K562 (cell line): ENCODE data around the gene RGL2. TPM values are rescaled to one million over a fixed set of nuclear protein-coding genes. Genes with fewer than 3 reads are reported as not detected.

Experiments
- CHD4 ChIP-seq: fragments of 200-600 bp; sonication (generic); IDR thresholded peaks from 3 replicates; pipeline ENCODE4 v1.6.1; 2012; ENCODE audit warnings: low read depth, mild to moderate bottlenecking, mixed read lengths, low read length, inconsistent platforms; ENCODE audit not compliant: insufficient read depth, insufficient replicate concordance, poor library complexity, severe bottlenecking
- COPS2 ChIP-seq: fragments of 450-650 bp; conservative IDR thresholded peaks from 2 replicates; pipeline ENCODE4 v1.6.1; 2016; ENCODE audit warnings: mild to moderate bottlenecking, moderate library complexity
- CXXC5 ChIP-seq: fragments of 250-450 bp; sonication (Bioruptor Pico); IDR thresholded peaks from 2 replicates; pipeline ENCODE4 v1.8.0; 2022; ENCODE audit warnings: inconsistent platforms, mild to moderate bottlenecking, moderate library complexity
- DPF2 ChIP-seq: fragments of 450-650 bp; IDR thresholded peaks from 2 replicates; pipeline ENCODE4 v1.6.1; 2016
- ETV5 ChIP-seq: sonication (generic); formaldehyde crosslinking; IDR thresholded peaks from 2 replicates; pipeline ENCODE4 v1.4.0; 2020; ENCODE audit warnings: low read depth, mild to moderate bottlenecking, missing genetic modification reagents
- HSF4 ChIP-seq: fragments of 250-450 bp; sonication (Bioruptor Pico); IDR thresholded peaks from 2 replicates; pipeline ENCODE4 v2.1.2; 2022; ENCODE audit warnings: mild to moderate bottlenecking, moderate library complexity, borderline replicate concordance
- KLF13 ChIP-seq: fragments of 450-650 bp; IDR thresholded peaks from 2 replicates; pipeline ENCODE4 v1.6.1; 2016; ENCODE audit warnings: missing genetic modification characterization, low read depth, mild to moderate bottlenecking, missing compliant biosample characterization, moderate library complexity, borderline replicate concordance
- RHOXF2B ChIP-seq: fragments of 250-450 bp; sonication (Bioruptor Pico); conservative IDR thresholded peaks from 2 replicates; pipeline ENCODE4 v1.5.1; 2021
- SAFB ChIP-seq: fragments of 200-400 bp; formaldehyde crosslinking; IDR thresholded peaks from 2 replicates; pipeline ENCODE4 v1.6.1; 2017; ENCODE audit warnings: low read depth, low read length, borderline replicate concordance
- SRSF3 ChIP-seq: fragments of 200-400 bp; formaldehyde crosslinking; IDR thresholded peaks from 2 replicates; pipeline ENCODE4 v1.6.1; 2016; ENCODE audit warnings: mild to moderate bottlenecking, low read length, moderate library complexity; ENCODE audit not compliant: insufficient read depth
- SUPT5H ChIP-seq: fragments of 450-650 bp; IDR thresholded peaks from 2 replicates; pipeline ENCODE4 v1.6.1; 2016
- polyA plus RNA-seq, 8 experiments: library from polyadenylated mRNA; depleted of rRNA in 4 of 8; stranded (reverse) in 5 of 8; unstranded in 3 of 8; fragments of >200 nt; fragmentation: Nextera tagmentation in 2 of 8; fragmentation: Illumina TruSeq in 1 of 8; extraction: Ambion mirVana in 2 of 8; extraction: Trizol in 1 of 8; gene quantifications; 2 replicates each; pipeline versions ENCODE4 v1.2.1 to v1.2.3, GENCODE V29; 2011 to 2014; ENCODE audit warnings: inconsistent platforms in 1 of 8, missing spikeins in 1 of 8
- total RNA-seq, 7 experiments: library from RNA; depleted of rRNA in 6 of 7; stranded (reverse); fragments of >200 nt in 6 of 7; fragmentation: Illumina TruSeq in 2 of 7; extraction: Trizol in 2 of 7; gene quantifications; 2 replicates each; pipeline versions ENCODE4 v1.2.1 to v1.2.3, GENCODE V29; 2011 to 2021; ENCODE audit warnings: low replicate concordance in 1 of 7
- TF ChIP-seq, protein P1 (sequence below), 2 experiments: IDR thresholded peaks; 2 replicates each; pipeline ENCODE4 v1.6.1; 2012; ENCODE audit warnings: improper control_type of control experiment in 2 of 2, low read depth in 2 of 2, low read length in 2 of 2, borderline replicate concordance in 1 of 2
- TF ChIP-seq, protein P2 (sequence below): sonication (generic); formaldehyde crosslinking; IDR thresholded peaks from 2 replicates; pipeline ENCODE4 v1.8.0; 2022; ENCODE audit warnings: mild to moderate bottlenecking, missing genetic modification reagents
- TF ChIP-seq, protein P3 (sequence below): sonication (generic); formaldehyde crosslinking; IDR thresholded peaks from 2 replicates; pipeline ENCODE4 v1.8.0; 2022; ENCODE audit warnings: missing genetic modification reagents, mild to moderate bottlenecking, borderline replicate concordance
- TF ChIP-seq, protein P4 (sequence below): fragments of 250-450 bp; sonication (Bioruptor Pico); IDR thresholded peaks from 2 replicates; pipeline ENCODE4 v1.4.0; 2020; ENCODE audit warnings: mild to moderate bottlenecking, moderate library complexity
- TF ChIP-seq, protein P5 (sequence below): fragments of 250-450 bp; sonication (Bioruptor Pico); IDR thresholded peaks from 2 replicates; pipeline ENCODE4 v1.6.1; 2021; ENCODE audit warnings: mild to moderate bottlenecking
- TF ChIP-seq, protein P6 (sequence below): fragments of 450-650 bp; IDR thresholded peaks from 2 replicates; pipeline ENCODE4 v1.6.1; 2016

The RGL2 gene
- total and polyA plus RNA-seq, 9 of the 15 experiments (the other 6 are each of a cell fraction or from before 2014, with no cell fraction given), result 1.8 to 57.1 (median 19.5) TPM

DNA sequence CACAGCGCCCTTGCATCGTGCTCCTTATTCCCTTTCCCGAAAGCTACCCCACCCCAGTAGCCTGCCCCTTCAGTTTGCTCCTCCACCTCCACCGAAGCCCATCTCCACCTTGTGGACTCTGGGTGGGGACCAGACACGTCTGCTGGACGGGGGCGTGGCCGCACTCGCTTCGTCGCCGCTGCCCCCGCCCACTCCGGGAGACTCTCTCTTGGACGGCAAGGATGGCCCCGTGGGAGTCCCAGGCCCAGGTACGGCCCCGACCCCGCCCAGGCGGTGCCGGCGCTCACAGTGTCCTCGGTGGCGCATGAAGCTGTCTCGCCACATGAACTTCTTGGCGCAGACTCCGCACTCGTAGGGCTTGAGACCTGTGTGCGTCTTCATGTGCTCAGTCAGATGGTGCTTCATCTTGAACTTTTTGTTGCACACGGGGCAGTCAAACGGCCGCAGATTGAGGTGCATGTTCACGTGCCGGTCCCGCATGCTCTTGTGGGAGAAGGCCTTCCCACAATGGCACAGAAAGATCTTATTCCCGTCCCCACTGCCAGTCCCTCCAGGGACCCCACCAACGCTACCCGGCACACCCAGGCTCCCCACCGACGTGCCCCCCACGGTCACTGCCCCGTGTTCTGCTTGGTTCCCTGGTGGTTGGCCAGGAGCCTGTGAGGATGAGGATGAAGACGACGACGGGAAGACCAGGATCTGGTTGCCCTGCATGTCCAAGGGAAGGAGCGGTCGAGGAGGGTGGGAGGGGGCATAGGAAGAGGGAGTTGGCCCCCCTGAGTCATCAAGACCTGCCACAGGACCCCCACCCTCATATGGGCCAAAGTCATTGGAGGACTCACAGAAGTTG, 16.4 kb upstream of the RGL2 start (continued):
- TF ChIP-seq RHOXF2B (CRISPR knock-in tag) (no peak), CHD4 (no peak), ETV5 (CRISPR knock-in tag) (0 out of 2 replicates have a peak, but pooled peaks have one; percentile 30), HSF4 (CRISPR knock-in tag) (no peak), DPF2 (no peak), SUPT5H (no peak; the same call in 1 of the 2 replicates), KLF13 (peak; percentile 85), SRSF3 (no peak), COPS2 (no peak), CXXC5 (CRISPR knock-in tag) (peak; percentile 61), SAFB (no peak)
- TF ChIP-seq, protein P1, sequence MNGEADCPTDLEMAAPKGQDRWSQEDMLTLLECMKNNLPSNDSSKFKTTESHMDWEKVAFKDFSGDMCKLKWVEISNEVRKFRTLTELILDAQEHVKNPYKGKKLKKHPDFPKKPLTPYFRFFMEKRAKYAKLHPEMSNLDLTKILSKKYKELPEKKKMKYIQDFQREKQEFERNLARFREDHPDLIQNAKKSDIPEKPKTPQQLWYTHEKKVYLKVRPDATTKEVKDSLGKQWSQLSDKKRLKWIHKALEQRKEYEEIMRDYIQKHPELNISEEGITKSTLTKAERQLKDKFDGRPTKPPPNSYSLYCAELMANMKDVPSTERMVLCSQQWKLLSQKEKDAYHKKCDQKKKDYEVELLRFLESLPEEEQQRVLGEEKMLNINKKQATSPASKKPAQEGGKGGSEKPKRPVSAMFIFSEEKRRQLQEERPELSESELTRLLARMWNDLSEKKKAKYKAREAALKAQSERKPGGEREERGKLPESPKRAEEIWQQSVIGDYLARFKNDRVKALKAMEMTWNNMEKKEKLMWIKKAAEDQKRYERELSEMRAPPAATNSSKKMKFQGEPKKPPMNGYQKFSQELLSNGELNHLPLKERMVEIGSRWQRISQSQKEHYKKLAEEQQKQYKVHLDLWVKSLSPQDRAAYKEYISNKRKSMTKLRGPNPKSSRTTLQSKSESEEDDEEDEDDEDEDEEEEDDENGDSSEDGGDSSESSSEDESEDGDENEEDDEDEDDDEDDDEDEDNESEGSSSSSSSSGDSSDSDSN (IDR thresholded peaks at IDR 0.05; ENCODE audit: borderline replicate concordance in 1 of 2, low read depth in 2 of 2, low read length in 2 of 2), result no peak
- TF ChIP-seq, protein P2, sequence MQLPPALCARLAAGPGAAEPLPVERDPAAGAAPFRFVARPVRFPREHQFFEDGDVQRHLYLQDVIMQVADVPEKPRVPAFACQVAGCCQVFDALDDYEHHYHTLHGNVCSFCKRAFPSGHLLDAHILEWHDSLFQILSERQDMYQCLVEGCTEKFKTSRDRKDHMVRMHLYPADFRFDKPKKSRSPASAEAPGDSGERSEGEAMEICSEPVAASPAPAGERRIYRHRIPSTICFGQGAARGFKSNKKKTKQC (CRISPR knock-in tag), result no peak
- TF ChIP-seq, protein P3, sequence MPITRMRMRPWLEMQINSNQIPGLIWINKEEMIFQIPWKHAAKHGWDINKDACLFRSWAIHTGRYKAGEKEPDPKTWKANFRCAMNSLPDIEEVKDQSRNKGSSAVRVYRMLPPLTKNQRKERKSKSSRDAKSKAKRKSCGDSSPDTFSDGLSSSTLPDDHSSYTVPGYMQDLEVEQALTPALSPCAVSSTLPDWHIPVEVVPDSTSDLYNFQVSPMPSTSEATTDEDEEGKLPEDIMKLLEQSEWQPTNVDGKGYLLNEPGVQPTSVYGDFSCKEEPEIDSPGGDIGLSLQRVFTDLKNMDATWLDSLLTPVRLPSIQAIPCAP (CRISPR knock-in tag), result no peak
- TF ChIP-seq, protein P4, sequence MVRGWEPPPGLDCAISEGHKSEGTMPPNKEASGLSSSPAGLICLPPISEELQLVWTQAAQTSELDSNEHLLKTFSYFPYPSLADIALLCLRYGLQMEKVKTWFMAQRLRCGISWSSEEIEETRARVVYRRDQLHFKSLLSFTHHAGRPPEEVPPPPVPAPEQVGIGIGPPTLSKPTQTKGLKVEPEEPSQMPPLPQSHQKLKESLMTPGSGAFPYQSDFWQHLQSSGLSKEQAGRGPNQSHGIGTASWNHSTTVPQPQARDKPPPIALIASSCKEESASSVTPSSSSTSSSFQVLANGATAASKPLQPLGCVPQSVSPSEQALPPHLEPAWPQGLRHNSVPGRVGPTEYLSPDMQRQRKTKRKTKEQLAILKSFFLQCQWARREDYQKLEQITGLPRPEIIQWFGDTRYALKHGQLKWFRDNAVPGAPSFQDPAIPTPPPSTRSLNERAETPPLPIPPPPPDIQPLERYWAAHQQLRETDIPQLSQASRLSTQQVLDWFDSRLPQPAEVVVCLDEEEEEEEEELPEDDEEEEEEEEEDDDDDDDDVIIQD (CRISPR knock-in tag), result no peak
- TF ChIP-seq, protein P5, sequence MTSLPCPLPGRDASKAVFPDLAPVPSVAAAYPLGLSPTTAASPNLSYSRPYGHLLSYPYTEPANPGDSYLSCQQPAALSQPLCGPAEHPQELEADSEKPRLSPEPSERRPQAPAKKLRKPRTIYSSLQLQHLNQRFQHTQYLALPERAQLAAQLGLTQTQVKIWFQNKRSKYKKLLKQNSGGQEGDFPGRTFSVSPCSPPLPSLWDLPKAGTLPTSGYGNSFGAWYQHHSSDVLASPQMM, result no peak
- TF ChIP-seq, protein P6, sequence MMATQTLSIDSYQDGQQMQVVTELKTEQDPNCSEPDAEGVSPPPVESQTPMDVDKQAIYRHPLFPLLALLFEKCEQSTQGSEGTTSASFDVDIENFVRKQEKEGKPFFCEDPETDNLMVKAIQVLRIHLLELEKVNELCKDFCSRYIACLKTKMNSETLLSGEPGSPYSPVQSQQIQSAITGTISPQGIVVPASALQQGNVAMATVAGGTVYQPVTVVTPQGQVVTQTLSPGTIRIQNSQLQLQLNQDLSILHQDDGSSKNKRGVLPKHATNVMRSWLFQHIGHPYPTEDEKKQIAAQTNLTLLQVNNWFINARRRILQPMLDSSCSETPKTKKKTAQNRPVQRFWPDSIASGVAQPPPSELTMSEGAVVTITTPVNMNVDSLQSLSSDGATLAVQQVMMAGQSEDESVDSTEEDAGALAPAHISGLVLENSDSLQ, result no peak
